Hepatocyte (in vitro differentiated cells): ENCODE measurements around the gene AGBL4.

Experiments
- EZH2phosphoT487 ChIP-seq: fragments of 200-600 bp; sonication (generic); IDR thresholded peaks from one replicate; pipeline ENCODE4 v1.6.1; 2018; ENCODE audit warnings: antibody characterized with exemption, mild to moderate bottlenecking, low read depth, moderate library complexity; ENCODE audit not compliant: unreplicated experiment, severe bottlenecking
- TF ChIP-seq, protein P1 (sequence below): fragments of 200-600 bp; sonication (generic); IDR thresholded peaks from 2 replicates; pipeline ENCODE4 v1.5.1; 2016; ENCODE audit warnings: antibody characterized with exemption, mild to moderate bottlenecking; ENCODE audit not compliant: poor library complexity

GRCh38 chr1:49323925-49324540, 699.7 kb downstream of the AGBL4 start:
- TF ChIP-seq, protein P1, sequence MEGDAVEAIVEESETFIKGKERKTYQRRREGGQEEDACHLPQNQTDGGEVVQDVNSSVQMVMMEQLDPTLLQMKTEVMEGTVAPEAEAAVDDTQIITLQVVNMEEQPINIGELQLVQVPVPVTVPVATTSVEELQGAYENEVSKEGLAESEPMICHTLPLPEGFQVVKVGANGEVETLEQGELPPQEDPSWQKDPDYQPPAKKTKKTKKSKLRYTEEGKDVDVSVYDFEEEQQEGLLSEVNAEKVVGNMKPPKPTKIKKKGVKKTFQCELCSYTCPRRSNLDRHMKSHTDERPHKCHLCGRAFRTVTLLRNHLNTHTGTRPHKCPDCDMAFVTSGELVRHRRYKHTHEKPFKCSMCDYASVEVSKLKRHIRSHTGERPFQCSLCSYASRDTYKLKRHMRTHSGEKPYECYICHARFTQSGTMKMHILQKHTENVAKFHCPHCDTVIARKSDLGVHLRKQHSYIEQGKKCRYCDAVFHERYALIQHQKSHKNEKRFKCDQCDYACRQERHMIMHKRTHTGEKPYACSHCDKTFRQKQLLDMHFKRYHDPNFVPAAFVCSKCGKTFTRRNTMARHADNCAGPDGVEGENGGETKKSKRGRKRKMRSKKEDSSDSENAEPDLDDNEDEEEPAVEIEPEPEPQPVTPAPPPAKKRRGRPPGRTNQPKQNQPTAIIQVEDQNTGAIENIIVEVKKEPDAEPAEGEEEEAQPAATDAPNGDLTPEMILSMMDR = no peak
- no peak for TF ChIP-seq EZH2phosphoT487
